ENCODE data around the gene CD180.

Gene CD180

GRCh38 chr5:67241326-67241725, 44.7 kb upstream of the CD180 start:
- no peak overlapping the region for H3K27ac ChIP-seq
- POLR2A ChIA-PET (ENCODE audit: low non-redundant PET) = no interaction called here
- TF ChIP-seq CTCF (conservative IDR thresholded peaks at IDR 0.05; ENCODE audit: low read depth) = no peak
- CTCF ChIA-PET = no interaction called here
- no peak for DNase-seq (ENCODE audit: low spot score)

GRCh38 chr5:67240846-67241245, 44.2 kb upstream of the CD180 start:
- DNase-seq (ENCODE audit: low spot score) = no peak
- H3K27ac ChIP-seq = no peak overlapping the region
- no peak for TF ChIP-seq CTCF (conservative IDR thresholded peaks at IDR 0.05; ENCODE audit: low read depth)
- ChIA-PET CTCF (interaction anchor here (0.6 to 0.7 kb wide), 2 partner anchors 257 to 365 kb away, joined by 3 to 4 read pairs; no protein-coding TSS in a partner anchor), POLR2A (ENCODE audit: low non-redundant PET) (no interaction called here)

- no peak for TF ChIP-seq CTCF (conservative IDR thresholded peaks at IDR 0.05; ENCODE audit: low read depth)
- H3K27ac ChIP-seq = no peak overlapping the region
- DNase-seq (ENCODE audit: low spot score) = no peak
- POLR2A ChIA-PET (ENCODE audit: low non-redundant PET) = no interaction called here
- CTCF ChIA-PET = interaction anchor here (0.6 kb wide), 3 partner anchors 258 to 1028 kb away, joined by 3 to 8 read pairs (median 3); no protein-coding TSS in a partner anchor
These were observed 43.5 kb upstream of the CD180 start for GRCh38 chr5:67240065-67240464.

GRCh38 chr5:67238191-67238590, 41.6 kb upstream of the CD180 start:
- POLR2A ChIA-PET (ENCODE audit: low non-redundant PET) = no interaction called here
- CTCF ChIA-PET = interaction anchor here (0.7 kb wide), 1 partner anchor 1009 kb away, joined by 3 read pairs; no protein-coding TSS in a partner anchor
- no peak for TF ChIP-seq CTCF (conservative IDR thresholded peaks at IDR 0.05; ENCODE audit: low read depth)
- peak; percentile 40 for DNase-seq (ENCODE audit: low spot score)
- peak overlapping the region; percentile 34; the same call in 1 of the 2 replicates for H3K27ac ChIP-seq

GRCh38 chr5:67235399-67236110, 39.0 kb upstream of the CD180 start:
- ChIA-PET CTCF (interaction anchor here (0.7 kb wide), 1 partner anchor 1049 kb away, joined by 3 read pairs; no protein-coding TSS in a partner anchor), POLR2A (ENCODE audit: low non-redundant PET) (no interaction called here)
- DNase-seq (ENCODE audit: low spot score) = no peak
- H3K27ac ChIP-seq = peak overlapping the region; percentile 80
- TF ChIP-seq CTCF (conservative IDR thresholded peaks at IDR 0.05; ENCODE audit: low read depth) = no peak

- no peak for TF ChIP-seq CTCF (conservative IDR thresholded peaks at IDR 0.05; ENCODE audit: low read depth)
- ChIA-PET POLR2A (ENCODE audit: low non-redundant PET) (no interaction called here), CTCF (interaction anchor here (0.5 kb wide), 1 partner anchor 688 kb away, joined by 6 read pairs; no protein-coding TSS in a partner anchor)
- peak; percentile 64 for DNase-seq (ENCODE audit: low spot score)
- H3K27ac ChIP-seq = peak overlapping the region; percentile 80
These were observed 38.1 kb upstream of the CD180 start for GRCh38 chr5:67234671-67235176.
